Mononuclear cell (primary cell): ENCODE measurements around the gene LUZP2. TPM values are rescaled to one million over a fixed set of nuclear protein-coding genes. Genes with fewer than 3 reads are reported as not detected.

Experiments
- H3K27me3 ChIP-seq: 2 replicates; pipeline ENCODE4 v1.6.0; 2011; ENCODE audit warnings: low read length, control low read depth; ENCODE audit not compliant: insufficient read depth
- H3K4me1 ChIP-seq: 2 replicates; pipeline ENCODE4 v1.5.1; 2011; ENCODE audit warnings: mild to moderate bottlenecking, low read length, control low read depth; ENCODE audit not compliant: insufficient read depth
- H3K4me3 ChIP-seq: 2 replicates; pipeline ENCODE4 v1.5.1; 2011; ENCODE audit warnings: mild to moderate bottlenecking, low read length, moderate library complexity
- H3K9me3 ChIP-seq: 2 replicates; pipeline ENCODE4 v1.5.1; 2011; ENCODE audit warnings: low read depth, mild to moderate bottlenecking, control low read depth, low read length
- total RNA-seq: library from RNA; depleted of rRNA; stranded (reverse); fragments of >200 nt; gene quantifications from one replicate; pipeline ENCODE4 v1.2.3, GENCODE V29; 2012

The LUZP2 gene
- total RNA-seq, 1 donor = not detected

DNA sequence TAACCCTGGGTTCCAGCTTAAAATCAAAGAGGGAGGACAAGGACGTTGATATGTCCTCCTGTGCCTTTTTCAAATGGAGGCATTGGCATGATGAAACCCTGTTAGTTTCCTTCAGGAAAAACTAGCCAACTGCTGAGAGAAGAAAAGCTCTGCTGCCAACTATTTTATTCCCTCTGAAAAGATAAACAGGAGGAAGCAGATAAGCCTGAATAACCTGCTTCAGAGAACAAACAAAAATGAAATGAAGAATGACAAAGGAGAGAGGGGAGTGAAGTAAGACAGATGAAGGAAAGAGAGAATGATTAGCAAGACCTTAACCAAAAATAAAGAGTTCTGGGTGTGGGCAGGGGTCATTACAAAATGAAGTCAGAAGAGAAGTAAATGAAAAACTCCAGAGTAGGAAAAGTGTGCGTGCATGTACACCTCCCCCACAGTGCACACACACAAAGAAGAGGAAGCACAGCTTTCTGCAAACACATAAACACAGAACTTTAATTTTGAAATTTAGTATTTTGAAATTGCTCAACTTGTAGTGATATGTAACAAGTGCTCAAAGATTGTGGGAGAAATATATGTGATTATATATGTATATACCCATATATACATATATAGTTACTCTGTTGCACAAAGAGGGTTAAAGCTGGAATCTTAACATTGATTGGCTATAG lies 332.2 kb downstream of the LUZP2 start:
- Histone ChIP-seq H3K4me3 (no peak overlapping the region), H3K9me3 (no peaks in the 10 kb centered on the region), H3K4me1 (no peaks in the 10 kb centered on the region), H3K27me3 (no peaks in the 10 kb centered on the region)

- Histone ChIP-seq H3K4me3 (no peak overlapping the region), H3K4me1 (no peaks in the 10 kb centered on the region), H3K9me3 (no peaks in the 10 kb centered on the region), H3K27me3 (no peaks in the 10 kb centered on the region)
Observed at GRCh38 chr11:24833573-24833972, 336.7 kb downstream of the LUZP2 start.

DNA sequence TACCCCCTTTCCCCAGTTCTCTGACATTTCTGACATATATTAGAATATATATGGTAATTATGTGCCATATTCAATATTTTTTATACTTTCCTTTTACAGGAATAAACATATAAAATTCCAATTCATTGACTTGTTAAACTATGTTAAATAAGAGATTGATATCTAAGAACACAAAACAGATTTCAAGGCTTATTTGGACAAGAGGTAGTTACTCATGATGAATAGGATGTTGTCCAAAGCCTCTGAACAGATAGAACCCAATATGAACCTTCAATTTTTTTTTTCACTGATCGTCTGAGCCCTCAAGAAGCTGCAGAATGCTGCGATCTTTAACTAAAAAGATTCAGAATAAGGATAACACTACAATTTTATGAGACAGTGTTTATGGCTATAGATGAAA lies 340.3 kb downstream of the LUZP2 start:
- H3K9me3 ChIP-seq = no peaks in the 10 kb centered on the region
- no peak overlapping the region for H3K4me3 ChIP-seq
- no peaks in the 10 kb centered on the region for H3K27me3 ChIP-seq
- H3K4me1 ChIP-seq = no peaks in the 10 kb centered on the region

- Histone ChIP-seq H3K4me3 (no peak overlapping the region), H3K27me3 (no peaks in the 10 kb centered on the region), H3K9me3 (no peaks in the 10 kb centered on the region), H3K4me1 (no peaks in the 10 kb centered on the region)
Observed at GRCh38 chr11:24842308-24842707, 345.5 kb downstream of the LUZP2 start.

- Histone ChIP-seq H3K27me3 (no peaks in the 10 kb centered on the region), H3K4me3 (no peak overlapping the region), H3K9me3 (no peaks in the 10 kb centered on the region), H3K4me1 (no peaks in the 10 kb centered on the region)
Observed at GRCh38 chr11:24844406-24844805, 347.6 kb downstream of the LUZP2 start.

DNA sequence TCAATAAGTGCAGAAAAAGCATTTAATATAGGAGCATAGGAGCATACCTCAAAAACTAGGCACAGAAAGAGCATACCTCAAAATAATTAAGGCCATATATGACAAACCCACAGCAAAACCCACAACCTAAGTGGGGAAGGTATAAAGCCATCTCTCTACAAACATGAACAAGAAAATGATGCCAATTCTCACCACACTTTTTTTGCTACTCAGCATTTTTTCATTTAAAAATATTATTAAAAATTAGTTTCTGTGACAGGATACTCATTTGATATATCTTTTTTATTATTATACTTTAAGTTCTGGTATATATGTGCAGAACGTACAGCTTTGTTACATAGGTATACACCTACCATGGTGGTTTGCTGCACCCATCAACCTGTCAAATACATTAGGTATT lies 352.0 kb downstream of the LUZP2 start:
- H3K4me3 ChIP-seq = no peak overlapping the region
- no peaks in the 10 kb centered on the region for H3K27me3 ChIP-seq
- no peaks in the 10 kb centered on the region for H3K4me1 ChIP-seq
- no peaks in the 10 kb centered on the region for H3K9me3 ChIP-seq

GRCh38 chr11:24855951-24856350 lies 359.1 kb downstream of the LUZP2 start:
- Histone ChIP-seq H3K4me3 (no peak overlapping the region), H3K27me3 (no peaks in the 10 kb centered on the region), H3K4me1 (no peaks in the 10 kb centered on the region), H3K9me3 (no peaks in the 10 kb centered on the region)

GRCh38 chr11:24859801-24860300 lies 363.0 kb downstream of the LUZP2 start:
- no peak overlapping the region for H3K4me3 ChIP-seq
- H3K9me3 ChIP-seq = no peaks in the 10 kb centered on the region
- H3K27me3 ChIP-seq = no peaks in the 10 kb centered on the region
- no peaks in the 10 kb centered on the region for H3K4me1 ChIP-seq

GRCh38 chr11:24861440-24861839 lies 364.6 kb downstream of the LUZP2 start:
- Histone ChIP-seq H3K27me3 (no peaks in the 10 kb centered on the region), H3K4me1 (no peaks in the 10 kb centered on the region), H3K4me3 (no peak overlapping the region), H3K9me3 (no peaks in the 10 kb centered on the region)

DNA sequence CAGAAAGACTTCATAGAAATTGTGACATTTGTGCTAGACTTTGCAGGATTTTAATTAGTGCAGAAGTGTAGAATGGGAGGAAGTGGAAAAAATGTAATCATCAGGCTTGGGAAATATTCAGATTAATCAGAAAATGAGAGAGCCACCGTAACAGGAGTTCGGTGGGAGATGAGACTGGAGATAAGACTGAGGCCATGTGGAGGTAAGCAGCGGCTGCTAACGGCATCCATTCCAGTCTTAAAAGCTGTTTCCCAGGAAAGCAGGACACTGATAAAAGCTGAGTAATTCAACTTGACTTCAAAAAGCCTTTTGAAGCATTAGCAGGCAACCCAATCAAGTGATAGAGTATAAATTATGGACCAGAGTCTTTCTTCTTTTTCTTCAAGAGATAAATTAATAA lies 369.9 kb downstream of the LUZP2 start:
- Histone ChIP-seq H3K9me3 (no peaks in the 10 kb centered on the region), H3K4me3 (no peak overlapping the region), H3K27me3 (no peaks in the 10 kb centered on the region), H3K4me1 (no peaks in the 10 kb centered on the region)

DNA sequence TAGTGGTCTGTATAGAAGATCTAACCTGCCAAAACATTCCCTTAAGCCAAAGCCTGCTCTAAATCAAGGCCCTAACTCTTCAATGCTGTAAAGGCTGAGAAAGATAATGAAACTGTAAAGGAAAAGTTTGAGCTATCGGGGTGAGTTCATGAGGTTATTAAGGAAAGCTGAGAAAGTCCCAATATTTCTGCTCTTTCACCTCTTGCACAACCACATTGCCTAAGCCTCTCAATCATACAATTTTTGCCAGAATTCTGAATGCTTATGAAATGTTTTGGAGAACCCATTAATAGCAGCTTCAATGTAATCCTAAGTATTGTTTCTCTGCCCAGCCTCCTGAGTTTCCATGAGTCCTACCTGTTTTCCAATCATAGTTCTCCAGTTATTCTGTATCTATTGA lies 373.2 kb downstream of the LUZP2 start:
- Histone ChIP-seq H3K9me3 (no peaks in the 10 kb centered on the region), H3K4me1 (no peaks in the 10 kb centered on the region), H3K4me3 (no peak overlapping the region), H3K27me3 (no peaks in the 10 kb centered on the region)

DNA sequence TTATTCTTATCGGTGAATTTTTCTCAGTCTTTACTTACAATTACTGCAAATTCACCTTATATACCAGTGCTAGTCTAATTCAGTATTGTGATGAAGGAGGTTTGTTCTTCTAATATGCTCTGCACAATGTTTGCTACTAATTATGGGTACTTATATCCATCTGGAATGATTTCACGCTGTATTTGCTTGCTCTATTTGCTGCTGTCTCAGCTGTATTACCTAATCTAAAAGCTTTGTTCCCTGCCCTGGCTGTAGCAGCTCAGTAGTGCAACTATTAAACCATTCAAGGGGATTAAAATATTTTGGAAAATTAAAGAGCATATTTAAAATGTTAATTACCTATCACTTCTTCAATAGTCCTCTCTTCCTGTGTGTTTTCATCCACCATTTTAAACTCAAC lies 375.3 kb downstream of the LUZP2 start:
- Histone ChIP-seq H3K27me3 (no peaks in the 10 kb centered on the region), H3K4me1 (no peaks in the 10 kb centered on the region), H3K4me3 (no peak overlapping the region), H3K9me3 (no peaks in the 10 kb centered on the region)

- Histone ChIP-seq H3K9me3 (no peaks in the 10 kb centered on the region), H3K4me1 (no peaks in the 10 kb centered on the region), H3K27me3 (no peaks in the 10 kb centered on the region), H3K4me3 (no peak overlapping the region)
Observed at GRCh38 chr11:24872651-24873311, 375.9 kb downstream of the LUZP2 start.

DNA sequence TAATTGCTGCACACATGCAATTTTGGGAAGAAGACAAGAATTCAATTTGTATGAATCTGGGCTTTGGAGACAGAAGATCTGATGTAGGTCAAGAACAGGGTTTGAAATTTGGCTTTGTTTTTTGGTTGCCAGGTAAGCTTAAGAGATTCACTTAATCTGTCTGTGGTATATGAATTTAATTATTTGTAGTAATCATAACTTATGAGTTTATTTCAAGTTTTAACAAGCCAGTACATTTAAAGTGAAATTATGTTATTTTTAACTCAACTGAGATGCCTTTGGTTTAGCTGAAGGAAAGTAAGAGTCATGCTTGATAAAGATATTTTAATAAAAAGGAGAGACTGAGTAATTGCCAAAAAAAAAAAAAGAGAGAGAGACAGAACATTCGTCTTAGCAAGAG lies 384.1 kb downstream of the LUZP2 start:
- Histone ChIP-seq H3K9me3 (no peaks in the 10 kb centered on the region), H3K4me1 (no peaks in the 10 kb centered on the region), H3K27me3 (no peaks in the 10 kb centered on the region), H3K4me3 (no peak overlapping the region)

DNA sequence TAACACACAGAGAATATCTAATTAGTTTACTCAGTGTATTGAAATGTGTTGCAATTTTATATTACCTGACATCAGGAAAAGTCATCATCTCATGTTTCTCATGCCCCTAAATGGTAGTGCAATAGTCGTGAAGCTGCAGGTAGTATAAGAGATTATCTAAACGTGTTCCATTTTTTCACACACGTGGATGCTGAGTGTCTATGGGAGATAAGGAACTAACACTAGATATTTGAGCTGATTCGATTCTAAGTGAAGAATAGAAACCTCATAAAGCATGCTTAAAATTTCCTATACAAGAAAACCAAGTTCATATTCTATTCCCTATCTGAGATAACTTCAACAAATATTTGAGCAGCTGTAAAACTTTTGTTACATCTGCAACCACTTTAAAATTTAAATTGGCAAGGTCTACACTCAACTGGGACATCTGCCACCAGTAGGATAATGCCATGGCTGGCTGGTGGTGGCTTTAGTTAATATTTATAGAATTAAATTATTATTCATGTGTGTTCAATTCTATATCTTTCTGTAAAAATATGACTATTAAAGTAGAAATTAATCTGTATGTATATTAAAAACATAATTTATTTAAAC lies 388.8 kb downstream of the LUZP2 start:
- Histone ChIP-seq H3K4me1 (no peaks in the 10 kb centered on the region), H3K27me3 (no peaks in the 10 kb centered on the region), H3K4me3 (no peak overlapping the region), H3K9me3 (no peaks in the 10 kb centered on the region)
